NCI-H345 (cell line): ENCODE results near the gene HHIPL1.

Source experiments
- DNase-seq: peaks from one replicate; lab custom pipeline; 2025; lab: John Stamatoyannopoulos, UW

The HHIPL1 gene

DNA sequence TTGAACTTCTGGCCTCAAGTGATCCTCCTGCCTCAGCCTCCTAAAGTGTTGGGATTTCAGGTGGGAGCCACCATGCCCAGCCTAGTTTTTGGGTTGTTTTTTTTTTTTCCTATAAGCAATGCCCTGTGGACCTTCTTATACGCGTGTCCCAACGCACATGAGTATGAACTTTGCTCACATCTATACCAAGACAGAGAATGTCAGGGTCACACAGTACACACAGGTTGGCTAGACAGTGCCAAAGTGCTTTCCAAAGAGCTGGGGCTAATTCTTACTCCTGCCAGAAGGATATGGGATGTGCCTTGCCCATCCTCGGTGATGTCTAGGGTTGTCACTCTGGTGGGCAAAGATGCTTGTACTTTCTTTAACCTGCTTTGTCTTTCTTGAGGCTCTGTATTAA, 33.3 kb upstream of the HHIPL1 start:
- no peak for DNase-seq

GRCh38 chr14:99612071-99612737, 32.7 kb upstream of the HHIPL1 start:
- DNase-seq = no peak

DNA sequence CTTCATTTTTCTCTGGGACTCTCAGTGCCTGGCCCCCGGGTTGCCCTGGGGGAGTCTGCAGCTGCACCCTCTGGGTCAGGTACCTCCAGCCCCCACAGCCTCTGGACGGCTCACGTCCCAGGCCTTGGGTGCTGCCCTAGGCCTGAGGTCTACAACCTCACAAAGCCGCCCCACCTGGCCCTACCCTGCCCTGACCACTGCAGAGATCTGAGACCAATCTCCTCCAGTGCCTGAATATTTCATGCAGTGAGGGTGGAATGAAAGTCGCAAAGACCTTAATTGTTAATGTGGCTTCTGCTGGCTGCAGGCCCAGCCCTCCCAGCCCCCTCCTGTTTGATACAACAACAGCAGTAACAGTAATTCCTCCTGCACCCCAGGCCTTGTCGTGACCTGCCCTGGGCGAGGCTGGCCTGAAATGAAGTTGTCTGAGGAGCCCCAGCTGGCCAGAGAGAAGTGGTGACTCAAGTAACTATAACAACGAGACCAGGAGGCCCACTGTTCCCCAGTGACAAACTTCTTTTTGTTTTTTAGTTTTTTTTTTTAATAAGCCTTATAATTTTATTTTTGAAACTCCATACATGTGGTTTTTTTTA, 32.1 kb upstream of the HHIPL1 start:
- DNase-seq = no peak

DNA sequence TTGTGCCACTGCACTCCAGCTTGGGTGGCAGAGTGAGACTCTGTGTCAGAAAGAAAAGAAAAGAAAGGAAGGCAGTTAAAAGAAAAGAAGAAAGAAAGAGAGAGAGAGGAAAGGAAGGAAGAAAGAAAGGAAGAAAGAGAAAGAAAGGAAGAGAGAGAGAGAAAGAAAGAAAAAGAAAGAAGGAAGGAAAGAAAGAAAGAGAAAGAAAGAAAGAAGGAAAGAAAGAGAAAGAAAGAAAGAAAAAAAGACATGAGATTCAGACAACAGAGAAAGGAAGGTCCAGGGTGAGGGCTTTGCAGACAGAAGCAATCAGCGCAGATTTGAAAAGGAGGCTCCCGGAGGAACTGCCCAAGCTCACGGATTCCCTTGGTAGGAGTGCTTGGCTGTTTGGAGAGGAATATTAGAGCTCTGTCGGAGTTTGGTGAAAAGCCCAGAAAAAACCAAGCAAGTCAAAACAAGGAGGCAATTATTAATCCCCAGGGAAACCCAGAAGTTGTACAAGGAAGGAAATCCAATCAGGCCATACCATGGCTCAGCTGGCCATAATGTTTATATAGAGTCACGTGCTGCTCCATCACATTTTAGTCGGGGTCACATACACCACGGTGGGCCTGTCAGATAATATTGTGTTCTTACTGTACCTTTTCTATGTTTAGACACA, 29.3 kb upstream of the HHIPL1 start:
- no peak for DNase-seq

DNA sequence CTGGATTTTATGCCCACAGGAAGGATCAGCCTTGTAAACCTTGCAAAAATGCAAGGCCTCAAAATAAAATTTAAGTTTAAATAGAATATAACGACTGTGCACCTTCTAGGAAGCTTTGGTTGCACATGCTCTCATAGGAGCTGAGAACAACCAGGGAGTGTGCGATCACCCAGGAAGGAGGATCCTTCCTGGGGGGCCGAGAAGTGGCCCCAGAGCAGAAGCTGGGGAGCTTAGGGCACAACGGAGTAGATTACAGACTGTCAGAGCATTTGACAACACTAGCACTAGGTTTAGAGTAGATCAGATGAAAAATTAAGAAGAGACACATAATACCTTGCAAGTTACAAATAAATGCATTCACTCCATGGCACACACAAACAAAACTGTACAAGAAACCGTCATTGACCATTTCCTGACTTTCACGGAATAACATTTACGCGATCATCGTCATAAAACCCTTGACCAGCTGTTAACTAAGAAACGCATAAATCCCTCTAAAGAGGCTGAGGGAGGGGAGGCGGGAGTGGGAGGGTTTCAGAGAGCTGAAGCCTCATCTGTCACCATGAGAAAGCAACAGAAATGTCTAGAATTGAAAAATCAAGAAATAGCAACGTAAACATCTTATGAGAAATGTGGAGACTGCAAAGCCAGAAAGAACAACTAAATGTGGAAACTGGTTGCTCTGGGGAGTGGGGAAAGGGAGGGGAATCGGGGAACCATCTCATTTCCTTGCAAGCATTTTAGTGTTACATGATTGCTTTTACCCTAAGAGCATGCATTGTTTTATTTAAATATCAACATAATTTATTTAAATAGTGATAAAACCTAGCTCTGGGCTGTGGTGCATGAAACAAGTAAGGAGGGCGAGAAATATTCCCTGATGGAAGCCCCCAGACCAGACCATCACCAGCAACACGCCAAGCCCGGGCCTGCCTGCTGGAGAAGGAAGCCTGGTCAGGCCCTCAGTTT, 27.8 kb upstream of the HHIPL1 start:
- DNase-seq = no peak

- DNase-seq = no peak
These were observed 24.8 kb upstream of the HHIPL1 start for GRCh38 chr14:99619835-99620834.

GRCh38 chr14:99621948-99622347, 23.0 kb upstream of the HHIPL1 start:
- DNase-seq = no peak

GRCh38 chr14:99624024-99624423, 20.9 kb upstream of the HHIPL1 start:
- no peak for DNase-seq

- DNase-seq = no peak
These were observed 20.0 kb upstream of the HHIPL1 start for GRCh38 chr14:99624971-99625370.

GRCh38 chr14:99625476-99625875, 19.5 kb upstream of the HHIPL1 start:
- DNase-seq = no peak

DNA sequence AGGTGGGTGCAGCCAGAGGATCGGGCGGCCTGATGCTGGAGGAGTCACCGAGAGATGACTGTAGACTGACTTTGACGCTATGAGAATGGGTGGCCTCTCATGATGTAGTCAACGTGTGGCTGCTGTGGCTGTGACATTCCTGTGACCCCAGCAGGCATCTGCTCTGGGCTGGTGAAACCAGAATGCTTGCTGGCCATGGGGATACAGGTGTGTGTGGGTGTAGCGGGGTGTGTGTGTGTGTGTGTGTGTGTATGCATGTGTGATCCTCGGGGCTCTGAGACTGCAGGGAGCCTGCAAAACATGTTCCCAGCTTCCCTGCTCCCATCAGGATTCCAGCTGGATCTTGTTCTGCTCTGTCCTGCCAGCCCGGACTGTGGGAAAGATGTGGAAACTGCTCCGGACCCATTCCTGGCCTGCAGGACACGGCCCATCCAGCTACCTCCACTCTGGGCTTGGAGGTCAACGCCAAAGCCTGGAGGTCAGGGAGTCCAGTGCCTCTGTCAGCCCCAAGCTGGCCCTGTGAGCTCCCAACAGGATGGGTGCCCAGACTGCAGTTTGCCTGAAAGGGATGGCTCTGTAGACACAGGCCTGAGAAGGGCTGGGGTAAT, 18.8 kb upstream of the HHIPL1 start:
- DNase-seq = no peak

- no peak for DNase-seq
These were observed 17.8 kb upstream of the HHIPL1 start for GRCh38 chr14:99627100-99627499.

DNA sequence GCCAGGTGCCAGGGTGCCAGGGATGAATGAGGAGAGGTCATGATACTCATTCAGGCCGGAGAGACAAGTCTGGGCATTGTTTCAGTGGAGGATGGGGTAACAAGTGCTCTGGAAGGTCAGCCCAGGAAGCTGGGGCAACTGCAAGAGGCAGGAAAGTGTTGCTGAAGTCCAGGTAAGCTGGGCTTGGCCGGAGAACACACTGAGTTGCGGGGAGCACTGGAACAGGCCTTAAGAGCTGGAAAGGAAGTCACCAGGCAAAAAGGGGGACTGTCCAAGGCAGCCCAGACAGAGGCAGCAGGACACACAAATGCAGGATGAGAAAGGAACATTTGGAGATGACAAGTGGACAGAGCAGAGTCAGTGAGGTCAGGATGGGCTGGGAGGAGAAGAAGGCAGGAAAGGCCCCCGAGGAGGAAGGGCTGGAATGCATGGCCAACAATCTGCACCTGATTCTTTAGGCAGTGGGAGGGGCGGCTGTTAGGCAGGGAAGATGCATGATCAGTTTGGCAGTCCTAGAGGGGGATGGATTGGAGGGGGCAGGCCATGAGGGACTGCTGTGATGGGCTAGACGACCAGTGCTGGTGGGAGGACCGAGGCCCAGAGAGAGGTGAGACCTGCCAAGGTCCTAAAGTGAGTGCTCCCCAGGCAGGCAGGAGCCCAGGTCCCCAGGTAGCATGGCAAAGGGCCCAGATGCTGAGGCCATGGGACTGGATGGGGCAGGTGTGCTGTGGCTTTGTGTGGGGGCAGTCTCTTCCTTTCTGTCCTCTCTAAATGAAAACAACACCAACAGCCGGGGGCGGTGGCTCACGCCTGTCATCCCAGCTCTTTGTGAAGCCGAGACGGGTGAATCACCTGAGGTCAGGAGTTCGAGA, 17.2 kb upstream of the HHIPL1 start:
- no peak for DNase-seq

- peak; percentile 67 for DNase-seq
These were observed 15.9 kb upstream of the HHIPL1 start for GRCh38 chr14:99628887-99629618.

GRCh38 chr14:99630202-99630601, 14.7 kb upstream of the HHIPL1 start:
- DNase-seq = no peak

GRCh38 chr14:99632410-99633035, 12.4 kb upstream of the HHIPL1 start:
- DNase-seq = no peak

DNA sequence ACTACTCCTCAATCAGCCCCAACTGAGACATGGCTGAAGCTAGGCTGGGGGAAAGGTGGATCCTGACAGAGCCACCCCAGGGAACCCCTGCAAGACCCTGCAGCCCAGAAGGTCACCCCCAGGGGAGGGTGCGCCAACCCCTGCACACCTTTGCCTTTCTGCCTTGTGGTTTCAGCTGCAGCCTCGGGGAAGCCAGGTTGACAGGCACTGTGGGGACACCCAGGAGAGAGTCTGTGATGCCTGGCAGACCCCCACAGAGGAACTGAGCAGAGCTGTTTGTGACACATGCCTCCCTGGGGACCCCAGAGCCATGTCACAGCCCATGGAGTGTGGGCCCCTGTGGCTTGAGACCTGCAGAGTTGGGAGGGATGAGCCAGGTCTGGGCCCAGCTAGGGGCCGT, 11.8 kb upstream of the HHIPL1 start:
- DNase-seq = no peak

GRCh38 chr14:99633918-99634317, 11.0 kb upstream of the HHIPL1 start:
- no peak for DNase-seq

GRCh38 chr14:99634443-99634842, 10.5 kb upstream of the HHIPL1 start:
- DNase-seq = no peak
